COLO668 (cell line): ENCODE measurements around the gene ZCCHC3.
"Not testable (repeated sequence)": the region's sequence is repeated elsewhere in the genome, so short reads cannot be mapped to it uniquely, and the experiment has no call there.

ENCODE experiments used
- DNase-seq: peaks from one replicate; lab custom pipeline; 2025; ENCODE audit not compliant: unreplicated experiment; lab: John Stamatoyannopoulos, UW

Gene ZCCHC3

GRCh38 chr20:297098-297924 is at the start of gene ZCCHC3:
Gene ZCCHC3, plus strand, starts transcription at chr20:297570. Its CDS starts 17 bp downstream, at chr20:297587.
- DNase-seq: peak; percentile 97

GRCh38 chr20:251354-251753 is 46.0 kb upstream of the ZCCHC3 start:
- no peak for DNase-seq

GRCh38 chr20:252801-253200 is 44.6 kb upstream of the ZCCHC3 start:
- no peak for DNase-seq

- DNase-seq: not testable (repeated sequence)
Observed at GRCh38 chr20:253447-253846, 43.9 kb upstream of the ZCCHC3 start.

GRCh38 chr20:257419-257818 is 40.0 kb upstream of the ZCCHC3 start, which contains the start of gene DEFB132:
Gene DEFB132, plus strand, starts transcription at chr20:257724. Its CDS starts 55 bp downstream, at chr20:257779.
- no peak for DNase-seq

- DNase-seq: no peak
Observed at GRCh38 chr20:258269-258858, 39.0 kb upstream of the ZCCHC3 start.

GRCh38 chr20:258963-259362 is 38.4 kb upstream of the ZCCHC3 start:
- DNase-seq: no peak

- no peak for DNase-seq
Observed at GRCh38 chr20:259981-260380, 37.4 kb upstream of the ZCCHC3 start.

GRCh38 chr20:263701-264100 is 33.7 kb upstream of the ZCCHC3 start:
- no peak for DNase-seq

GRCh38 chr20:266596-267562 is 30.5 kb upstream of the ZCCHC3 start:
- DNase-seq: peak; percentile 85

GRCh38 chr20:270517-270916 is 26.9 kb upstream of the ZCCHC3 start:
- DNase-seq: no peak

GRCh38 chr20:271069-271468 is 26.3 kb upstream of the ZCCHC3 start:
- no peak for DNase-seq

GRCh38 chr20:271528-271927 is 25.8 kb upstream of the ZCCHC3 start:
- DNase-seq: no peak

- DNase-seq: no peak
Observed at GRCh38 chr20:272718-273117, 24.7 kb upstream of the ZCCHC3 start.

- DNase-seq: no peak
Observed at GRCh38 chr20:273884-274283, 23.5 kb upstream of the ZCCHC3 start.

- no peak for DNase-seq
Observed at GRCh38 chr20:275791-276190, 21.6 kb upstream of the ZCCHC3 start.

GRCh38 chr20:276620-277495 is 20.5 kb upstream of the ZCCHC3 start:
- DNase-seq: no peak

- no peak for DNase-seq
Observed at GRCh38 chr20:277496-277781, 19.9 kb upstream of the ZCCHC3 start.

GRCh38 chr20:278181-278580 is 19.2 kb upstream of the ZCCHC3 start:
- no peak for DNase-seq
